ENCODE results near the gene RECQL5.

The RECQL5 gene

GRCh38 chr17:75685499-75685898 lies 18.5 kb upstream of the RECQL5 start:
- no peak for DNase-seq

- DNase-seq, result no peak
These were observed 18.0 kb upstream of the RECQL5 start for GRCh38 chr17:75684924-75685323.

- no peak for DNase-seq
These were observed 17.3 kb upstream of the RECQL5 start for GRCh38 chr17:75684249-75684648.

- no peak for DNase-seq
These were observed 16.6 kb upstream of the RECQL5 start for GRCh38 chr17:75683583-75683982.

- DNase-seq, result no peak
These were observed 14.3 kb upstream of the RECQL5 start for GRCh38 chr17:75681289-75681688.

GRCh38 chr17:75680431-75680830 lies 13.5 kb upstream of the RECQL5 start:
- no peak for DNase-seq

GRCh38 chr17:75679706-75680211 lies 12.8 kb upstream of the RECQL5 start:
- peak; percentile 9 to 29 for DNase-seq

GRCh38 chr17:75676461-75676860 lies 9.5 kb upstream of the RECQL5 start:
- DNase-seq, result no peak

GRCh38 chr17:75673487-75673886 lies 6.5 kb upstream of the RECQL5 start:
- DNase-seq, result no peak

- DNase-seq, result no peak
These were observed 5.1 kb upstream of the RECQL5 start for GRCh38 chr17:75672011-75672410.

GRCh38 chr17:75670868-75671267 lies 3.9 kb upstream of the RECQL5 start:
- no peak for DNase-seq

- no peak for DNase-seq
These were observed 1.5 kb upstream of the RECQL5 start for GRCh38 chr17:75668489-75668888.

- no peak for DNase-seq
These were observed 871 bp upstream of the RECQL5 start for GRCh38 chr17:75667825-75668224.

GRCh38 chr17:75665981-75666380 lies 973 bp downstream of the RECQL5 start:
- DNase-seq, result no peak

GRCh38 chr17:75664099-75664549 lies 2.8 kb downstream of the RECQL5 start:
- no peak for DNase-seq

GRCh38 chr17:75662511-75662910 lies 4.4 kb downstream of the RECQL5 start:
- DNase-seq, result no peak

- no peak for DNase-seq
These were observed 5.4 kb downstream of the RECQL5 start for GRCh38 chr17:75661531-75661930.

GRCh38 chr17:75658237-75658636 lies 8.7 kb downstream of the RECQL5 start:
- DNase-seq, result no peak

- no peak for DNase-seq
These were observed 12.8 kb downstream of the RECQL5 start for GRCh38 chr17:75654176-75654575.

GRCh38 chr17:75652934-75653549 lies 13.9 kb downstream of the RECQL5 start:
- DNase-seq, result peak; percentile 16 to 46

GRCh38 chr17:75652341-75652740 lies 14.6 kb downstream of the RECQL5 start:
- no peak for DNase-seq

GRCh38 chr17:75650874-75651273 lies 16.1 kb downstream of the RECQL5 start:
- DNase-seq, result no peak

- no peak for DNase-seq
These were observed 17.3 kb downstream of the RECQL5 start for GRCh38 chr17:75649687-75650086.

- no peak for DNase-seq
These were observed 19.0 kb downstream of the RECQL5 start for GRCh38 chr17:75647921-75648320.

- DNase-seq, result no peak
These were observed 19.9 kb downstream of the RECQL5 start for GRCh38 chr17:75647061-75647460.
